ENCODE results near the gene PHF12. TPM values are rescaled to one million over a fixed set of nuclear protein-coding genes. Genes with fewer than 3 reads are reported as not detected.

PHF12 gene
- total RNA-seq, 1 donor: 25.7 TPM

DNA sequence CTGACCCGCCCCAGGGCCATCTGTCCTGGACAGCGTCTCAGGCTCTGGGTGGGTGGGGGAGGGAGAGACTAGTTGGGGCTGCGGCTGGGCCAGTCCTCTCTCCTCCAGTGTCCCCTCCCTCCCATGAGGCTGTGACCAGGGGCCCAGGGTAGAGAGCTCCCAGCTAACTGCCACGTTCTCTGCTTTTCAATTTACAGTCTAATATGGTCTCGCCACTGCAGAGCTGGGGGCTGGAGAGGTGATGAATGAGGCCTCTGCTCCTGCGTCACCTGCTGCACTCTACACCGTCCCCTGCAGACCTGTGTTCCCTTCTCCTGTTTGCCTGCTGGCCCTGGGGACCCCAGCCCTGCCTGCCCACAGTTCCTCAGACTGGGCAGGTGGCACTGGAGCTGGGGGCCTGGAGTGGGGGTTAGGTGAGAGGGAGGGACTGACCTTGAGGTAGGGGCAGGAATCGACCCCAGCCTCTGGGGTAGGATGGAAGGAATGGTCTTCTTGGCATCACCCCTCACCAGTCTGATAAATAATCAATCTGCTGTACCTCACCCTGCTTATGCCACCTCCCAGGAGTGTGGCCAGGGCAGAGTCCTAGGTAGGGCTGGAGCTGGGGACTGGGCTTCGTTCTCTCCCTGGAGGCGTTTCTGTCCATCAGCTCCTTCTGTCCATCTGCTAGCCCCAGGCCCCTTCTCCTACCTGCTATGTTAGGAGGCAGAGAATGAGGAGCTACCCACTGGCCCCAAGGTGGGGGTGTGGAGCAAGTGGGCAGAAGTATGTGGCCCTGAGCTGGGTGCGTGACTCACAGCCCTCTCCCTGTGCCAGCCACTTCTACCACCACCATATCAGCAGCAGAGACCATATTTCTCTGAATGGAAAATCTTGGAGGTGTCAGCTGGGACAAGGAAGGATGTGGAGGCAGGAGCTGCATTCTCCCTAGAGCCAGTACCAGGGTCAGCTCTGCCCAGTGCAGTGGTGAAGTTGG, 41.6 kb upstream of the PHF12 start:
- TF ChIP-seq, protein P1, sequence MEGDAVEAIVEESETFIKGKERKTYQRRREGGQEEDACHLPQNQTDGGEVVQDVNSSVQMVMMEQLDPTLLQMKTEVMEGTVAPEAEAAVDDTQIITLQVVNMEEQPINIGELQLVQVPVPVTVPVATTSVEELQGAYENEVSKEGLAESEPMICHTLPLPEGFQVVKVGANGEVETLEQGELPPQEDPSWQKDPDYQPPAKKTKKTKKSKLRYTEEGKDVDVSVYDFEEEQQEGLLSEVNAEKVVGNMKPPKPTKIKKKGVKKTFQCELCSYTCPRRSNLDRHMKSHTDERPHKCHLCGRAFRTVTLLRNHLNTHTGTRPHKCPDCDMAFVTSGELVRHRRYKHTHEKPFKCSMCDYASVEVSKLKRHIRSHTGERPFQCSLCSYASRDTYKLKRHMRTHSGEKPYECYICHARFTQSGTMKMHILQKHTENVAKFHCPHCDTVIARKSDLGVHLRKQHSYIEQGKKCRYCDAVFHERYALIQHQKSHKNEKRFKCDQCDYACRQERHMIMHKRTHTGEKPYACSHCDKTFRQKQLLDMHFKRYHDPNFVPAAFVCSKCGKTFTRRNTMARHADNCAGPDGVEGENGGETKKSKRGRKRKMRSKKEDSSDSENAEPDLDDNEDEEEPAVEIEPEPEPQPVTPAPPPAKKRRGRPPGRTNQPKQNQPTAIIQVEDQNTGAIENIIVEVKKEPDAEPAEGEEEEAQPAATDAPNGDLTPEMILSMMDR (IDR thresholded peaks at IDR 0.05; ENCODE audit: insufficient read depth, low read length): no peak

DNA sequence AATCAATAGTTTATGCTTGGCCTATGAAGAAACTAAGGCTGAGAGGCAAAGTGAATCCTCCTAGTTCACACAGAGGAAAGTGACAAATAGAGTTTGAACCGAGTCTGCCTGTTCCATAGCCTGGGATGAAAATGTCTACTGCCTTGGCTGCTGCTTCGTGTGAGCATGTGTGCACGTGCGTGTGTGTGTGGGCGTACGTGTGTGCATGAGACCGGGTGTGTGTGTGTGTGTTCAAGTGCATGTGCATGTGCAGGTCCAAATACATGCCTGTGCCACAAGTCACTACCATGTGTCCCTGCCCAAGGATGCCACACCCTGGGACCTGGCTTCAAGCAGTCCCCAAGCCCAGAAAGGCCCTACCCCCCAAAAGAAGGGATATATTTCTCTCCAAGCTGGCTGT, 40.9 kb upstream of the PHF12 start:
- H3K4me3 ChIP-seq (ENCODE audit: low read depth, low read length): no peak overlapping the region
- TF ChIP-seq, protein P1 (IDR thresholded peaks at IDR 0.05; ENCODE audit: insufficient read depth, low read length): no peak

More for the DNA sequence above, 41.6 kb upstream of the PHF12 start:
- H3K4me3 ChIP-seq (ENCODE audit: low read depth, low read length): no peak overlapping the region
- DNase-seq (ENCODE audit: low read depth): no peak

DNA sequence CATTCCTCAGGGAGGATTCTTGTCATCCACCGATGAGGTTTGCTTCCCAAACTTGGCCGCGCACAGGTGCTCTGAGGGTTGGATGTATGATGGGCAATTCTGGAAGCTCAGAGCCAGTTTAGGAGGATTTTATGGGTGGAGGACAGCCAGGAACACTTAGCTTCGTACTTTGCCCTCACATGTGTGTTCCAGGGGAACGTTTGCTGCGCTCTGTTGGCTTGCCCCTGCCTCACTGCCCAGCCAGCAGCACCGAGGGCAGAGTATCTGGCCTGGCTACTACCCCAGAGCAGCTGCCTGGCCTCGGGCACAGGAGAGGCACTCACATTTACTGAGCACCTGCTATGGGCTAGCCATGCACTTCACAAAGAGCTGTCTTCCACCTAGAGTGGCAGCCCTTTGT, 40.5 kb upstream of the PHF12 start:
- TF ChIP-seq, protein P1 (IDR thresholded peaks at IDR 0.05; ENCODE audit: insufficient read depth, low read length): no peak
- H3K4me3 ChIP-seq (ENCODE audit: low read depth, low read length): no peak overlapping the region
- no peak for DNase-seq (ENCODE audit: low read depth)

More for the DNA sequence above, 40.9 kb upstream of the PHF12 start:
- DNase-seq (ENCODE audit: low read depth): no peak

DNA sequence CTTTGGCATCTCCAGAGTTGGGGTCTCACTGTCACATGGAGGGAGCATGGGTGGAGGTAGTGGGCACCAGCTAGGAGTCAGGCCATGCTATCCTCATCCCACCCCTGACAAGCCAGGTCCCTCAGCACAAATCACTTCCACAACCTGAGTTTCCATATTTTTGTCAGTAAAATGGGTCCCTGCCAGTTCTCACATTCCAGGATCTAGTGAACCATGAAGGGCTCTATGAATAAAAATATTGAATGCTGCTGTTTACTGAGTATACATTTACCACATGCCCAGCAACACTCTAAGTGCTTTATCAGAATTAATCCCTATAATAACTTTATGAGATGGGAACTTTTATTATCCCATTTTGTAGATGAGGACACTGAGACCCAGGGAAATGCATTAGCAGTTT, 37.7 kb upstream of the PHF12 start:
- TF ChIP-seq, protein P1 (IDR thresholded peaks at IDR 0.05; ENCODE audit: insufficient read depth, low read length): no peak
- no peak overlapping the region for H3K4me3 ChIP-seq (ENCODE audit: low read depth, low read length)
- no peak for DNase-seq (ENCODE audit: low read depth)

DNA sequence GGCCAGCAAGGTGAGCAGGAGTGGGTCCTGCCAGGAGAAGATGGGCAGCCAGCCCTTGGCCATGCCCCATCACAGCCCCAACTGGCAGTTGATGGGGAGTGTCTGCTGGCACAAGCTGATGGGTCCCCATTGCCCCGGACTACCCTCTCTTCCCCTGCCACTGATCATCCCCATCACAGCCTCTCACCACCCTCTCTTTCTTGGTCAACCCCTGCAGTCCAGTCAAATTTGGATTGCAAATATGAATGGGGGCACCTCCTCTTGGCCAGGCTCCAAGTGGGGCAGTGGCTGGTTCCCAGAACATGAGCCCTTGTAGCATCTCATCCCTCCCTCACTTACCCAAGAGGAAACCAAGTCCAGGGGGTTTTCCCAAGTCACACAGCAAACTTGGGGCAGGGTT, 37.2 kb upstream of the PHF12 start:
- no peak for DNase-seq (ENCODE audit: low read depth)
- TF ChIP-seq, protein P1 (IDR thresholded peaks at IDR 0.05; ENCODE audit: insufficient read depth, low read length): no peak
- H3K4me3 ChIP-seq (ENCODE audit: low read depth, low read length): no peak overlapping the region

DNA sequence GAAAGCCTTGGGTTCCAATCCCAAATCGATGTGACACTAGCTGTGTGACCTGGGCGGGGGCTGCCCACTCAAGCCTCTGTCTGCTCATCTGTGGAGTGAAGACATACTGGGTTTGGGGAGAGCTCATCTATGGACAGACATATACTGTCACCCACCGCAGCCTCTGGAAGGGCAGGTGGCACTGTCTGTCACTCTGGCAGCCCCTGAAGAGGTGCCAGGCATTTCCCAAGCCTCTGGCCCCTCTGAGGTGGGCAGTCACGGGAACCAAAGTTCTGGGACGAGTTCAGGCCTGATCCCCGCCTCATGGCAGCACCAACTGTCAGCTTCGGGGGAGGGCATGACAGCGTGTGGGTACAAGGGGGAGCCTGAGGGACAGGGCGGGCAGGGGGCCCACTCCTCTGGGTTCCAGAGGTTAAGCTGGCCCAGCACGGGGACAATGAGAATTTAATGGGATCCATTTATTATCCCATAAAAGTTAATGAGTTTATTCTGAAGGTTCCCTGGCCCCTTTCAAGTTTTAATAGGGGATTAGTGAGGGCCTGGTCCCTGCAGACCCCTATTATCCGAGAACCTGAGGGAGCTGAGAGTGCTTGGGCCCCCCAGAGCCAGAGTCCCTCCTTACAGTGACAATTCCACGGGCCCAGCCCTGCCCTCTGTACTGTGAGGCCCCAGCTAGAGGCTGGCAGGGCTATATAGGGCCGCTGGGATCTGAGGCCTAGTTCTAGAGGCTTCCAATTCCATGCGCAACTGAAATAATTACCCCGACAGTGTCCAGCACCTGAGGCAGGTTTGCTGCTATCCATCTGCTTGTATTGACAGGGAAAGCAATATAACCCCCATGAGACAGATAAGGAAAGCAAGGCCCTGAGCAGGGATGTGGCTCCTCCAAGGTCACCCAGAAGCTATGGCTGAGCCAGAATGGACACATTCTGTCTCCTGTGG, 35.7 kb upstream of the PHF12 start:
- no peak overlapping the region for H3K4me3 ChIP-seq (ENCODE audit: low read depth, low read length)
- TF ChIP-seq, protein P1 (IDR thresholded peaks at IDR 0.05; ENCODE audit: insufficient read depth, low read length): no peak
- DNase-seq (ENCODE audit: low read depth): no peak
